Adipocyte (in vitro differentiated cells): Measurements from ENCODE around the gene ZNF227.
"Not testable (repeated sequence)": the region's sequence is repeated elsewhere in the genome, so short reads cannot be mapped to it uniquely, and the experiment has no call there.

ENCODE experiments used
- DNase-seq: peaks from one replicate; pipeline ENCODE4 v3.0.0-alpha.2; 2015; ENCODE audit warnings: low read depth
- H3K27me3 ChIP-seq: replicated peaks from 2 replicates; pipeline ENCODE4 v1.7.0; 2013; ENCODE audit warnings: mild to moderate bottlenecking, low read length, moderate library complexity; ENCODE audit not compliant: control insufficient read depth, insufficient read depth
- H3K36me3 ChIP-seq: 2 replicates; pipeline ENCODE4 v1.7.0; 2013; ENCODE audit warnings: low read length, mild to moderate bottlenecking, moderate library complexity; ENCODE audit not compliant: control insufficient read depth, insufficient read depth, severe bottlenecking
- H3K4me1 ChIP-seq: 2 replicates; pipeline ENCODE4 v1.7.0; 2013; ENCODE audit warnings: mild to moderate bottlenecking, low read length, moderate library complexity; ENCODE audit not compliant: control insufficient read depth, insufficient read depth
- H3K4me3 ChIP-seq: 2 replicates; pipeline ENCODE4 v1.7.0; 2013; ENCODE audit warnings: mild to moderate bottlenecking, low read length, moderate library complexity
- H3K9ac ChIP-seq: 2 replicates; pipeline ENCODE4 v1.7.0; 2013; ENCODE audit warnings: mild to moderate bottlenecking, low read length, moderate library complexity
- H3K9me3 ChIP-seq: 2 replicates; pipeline ENCODE4 v1.7.0; 2013; ENCODE audit warnings: mild to moderate bottlenecking, low read length, moderate library complexity; ENCODE audit not compliant: control insufficient read depth

The ZNF227 gene

DNA sequence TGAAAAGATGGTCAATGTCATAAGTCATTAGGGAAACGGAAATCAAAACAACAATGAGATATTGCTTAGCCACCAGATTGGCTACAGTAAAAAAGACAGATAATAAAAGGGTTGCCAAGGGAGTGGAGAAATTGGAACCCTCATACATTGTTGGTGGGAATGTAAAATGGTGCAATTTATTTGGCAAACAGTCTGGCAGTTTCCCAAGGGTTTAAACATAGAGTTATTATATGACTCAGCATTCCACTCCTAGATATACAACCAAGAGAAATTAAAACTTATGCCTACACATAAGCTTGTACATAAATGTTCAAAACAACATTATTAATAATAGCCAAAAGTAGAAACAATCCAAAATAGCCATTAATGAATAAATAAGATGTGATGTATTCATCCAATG, 9.9 kb upstream of the ZNF227 start:
- Histone ChIP-seq H3K9ac (no peak overlapping the region), H3K36me3 (no peaks in the 10 kb centered on the region), H3K9me3 (no peaks in the 10 kb centered on the region), H3K4me3 (no peak overlapping the region), H3K27me3 (no peaks in the 10 kb centered on the region), H3K4me1 (peaks cover 8% of the 10 kb centered on the region)
- peak; percentile 64 for DNase-seq

- DNase-seq, result no peak
- no peaks in the 10 kb centered on the region for H3K27me3 ChIP-seq
- no peaks in the 10 kb centered on the region for H3K36me3 ChIP-seq
- H3K4me3 ChIP-seq, result no peak overlapping the region
- no peaks in the 10 kb centered on the region for H3K9me3 ChIP-seq
- peaks cover 8% of the 10 kb centered on the region for H3K4me1 ChIP-seq
- H3K9ac ChIP-seq, result no peak overlapping the region
These were observed 9.4 kb upstream of the ZNF227 start for GRCh38 chr19:44202974-44203373.

DNA sequence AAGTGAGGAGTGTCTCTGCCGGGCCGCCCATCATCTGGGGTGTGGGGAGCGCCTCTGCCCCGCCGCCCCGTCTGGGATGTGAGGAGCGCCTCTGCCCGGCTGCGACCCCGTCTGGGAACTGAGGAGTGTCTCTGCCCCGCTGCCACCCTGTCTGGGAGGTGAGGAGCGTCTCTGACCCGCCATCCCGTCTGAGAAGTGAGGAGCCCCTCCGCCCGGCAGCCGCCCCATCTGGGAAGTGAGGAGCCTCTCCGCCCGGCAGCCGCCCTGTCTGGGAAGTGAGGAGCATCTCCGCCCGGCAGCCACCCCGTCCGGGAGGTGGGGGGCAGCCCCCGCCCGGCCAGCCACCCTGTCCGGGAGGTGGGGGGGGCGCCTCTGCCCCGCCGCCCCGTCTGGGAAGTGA, 8.5 kb upstream of the ZNF227 start:
- not testable (repeated sequence) for H3K9ac ChIP-seq, H3K9me3 ChIP-seq, H3K27me3 ChIP-seq, DNase-seq, H3K4me3 ChIP-seq, H3K36me3 ChIP-seq
- peaks cover 15% of the 10 kb centered on the region for H3K4me1 ChIP-seq

- no peaks in the 10 kb centered on the region for H3K9me3 ChIP-seq
- no peak for DNase-seq
- H3K36me3 ChIP-seq, result no peaks in the 10 kb centered on the region
- no peak overlapping the region for H3K4me3 ChIP-seq
- H3K9ac ChIP-seq, result no peak overlapping the region
- H3K4me1 ChIP-seq, result peaks cover 15% of the 10 kb centered on the region
- no peaks in the 10 kb centered on the region for H3K27me3 ChIP-seq
These were observed 7.6 kb upstream of the ZNF227 start for GRCh38 chr19:44204772-44205171.

DNA sequence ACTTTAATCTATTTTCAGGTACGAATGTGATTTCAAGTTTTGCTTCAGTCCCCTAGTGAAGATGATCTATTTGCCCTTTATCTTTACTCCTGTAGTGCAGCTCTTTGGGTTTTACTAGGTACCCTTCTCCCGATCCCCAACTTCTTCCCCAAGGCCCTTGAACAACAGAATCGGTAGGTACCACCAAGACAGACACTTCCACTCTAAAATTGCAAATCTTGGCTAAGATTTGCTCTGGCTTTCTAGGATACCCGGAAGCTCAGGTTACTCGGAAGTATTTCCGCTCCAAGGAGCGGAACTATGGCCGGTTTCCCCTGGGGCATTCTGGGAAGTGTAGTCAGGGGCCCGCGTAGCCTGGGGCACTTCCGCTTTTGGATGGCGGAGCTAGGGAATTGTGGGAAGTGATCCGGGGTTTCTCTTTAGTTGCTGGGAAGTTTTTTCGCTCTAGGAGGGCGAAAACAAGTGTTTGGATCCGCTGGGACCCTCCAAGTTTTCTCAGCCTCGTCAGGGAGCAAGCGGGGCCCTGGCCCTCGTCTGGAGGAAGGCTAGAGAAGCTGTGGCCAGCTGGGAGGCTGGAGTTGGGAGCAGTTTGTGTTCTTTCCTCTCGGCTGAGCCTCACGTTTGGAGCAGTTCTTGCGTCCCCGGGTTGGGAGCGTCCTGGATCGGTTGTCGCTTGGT, 5.1 kb upstream of the ZNF227 start:
- H3K27me3 ChIP-seq, result no peaks in the 10 kb centered on the region
- peak overlapping the region; percentile 93 for H3K9ac ChIP-seq
- peak overlapping the region; percentile 89 for H3K4me3 ChIP-seq
- no peaks in the 10 kb centered on the region for H3K9me3 ChIP-seq
- peak; percentile 97 for DNase-seq
- H3K36me3 ChIP-seq, result no peaks in the 10 kb centered on the region
- peaks cover 14% of the 10 kb centered on the region for H3K4me1 ChIP-seq

DNA sequence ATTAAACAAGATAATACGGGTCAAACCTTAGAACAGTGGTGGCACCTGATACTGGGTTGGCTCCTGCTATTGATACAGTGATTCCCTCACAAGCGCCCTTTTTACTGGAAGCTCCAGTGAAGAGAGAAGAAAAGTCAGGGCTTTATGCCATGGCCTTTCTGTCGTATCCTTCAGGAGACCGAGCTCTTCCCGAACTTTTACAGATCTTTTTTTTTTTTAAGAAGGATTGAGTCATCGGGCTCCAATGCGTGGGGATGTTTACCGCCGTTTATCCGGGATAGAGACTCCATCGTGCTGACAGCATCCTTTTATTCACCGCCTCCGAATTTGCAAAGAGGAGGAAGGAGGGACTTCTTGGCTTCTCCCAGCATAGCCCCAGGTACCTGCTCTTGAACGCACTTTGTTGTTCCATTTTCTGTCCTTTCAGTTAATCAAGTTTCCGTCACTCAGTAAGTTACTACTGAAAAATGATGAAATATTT, 574 bp downstream of the ZNF227 start:
- Histone ChIP-seq H3K36me3 (peaks cover 14% of the 10 kb centered on the region), H3K4me1 (peaks cover 13% of the 10 kb centered on the region), H3K27me3 (no peaks in the 10 kb centered on the region), H3K9me3 (no peaks in the 10 kb centered on the region), H3K9ac (peak overlapping the region; percentile 94), H3K4me3 (peak overlapping the region; percentile 100)
- DNase-seq, result peak; percentile 53

- H3K4me1 ChIP-seq, H3K27me3 ChIP-seq, H3K9me3 ChIP-seq, H3K9ac ChIP-seq, DNase-seq, H3K4me3 ChIP-seq: not testable (repeated sequence)
- peaks cover 27% of the 10 kb centered on the region for H3K36me3 ChIP-seq
These were observed 7.6 kb downstream of the ZNF227 start for GRCh38 chr19:44219926-44220325.

- not testable (repeated sequence) for H3K27me3 ChIP-seq, H3K4me3 ChIP-seq, H3K9me3 ChIP-seq, H3K9ac ChIP-seq, H3K4me1 ChIP-seq, DNase-seq
- peaks cover 27% of the 10 kb centered on the region for H3K36me3 ChIP-seq
These were observed 8.4 kb downstream of the ZNF227 start for GRCh38 chr19:44220761-44221160.

DNA sequence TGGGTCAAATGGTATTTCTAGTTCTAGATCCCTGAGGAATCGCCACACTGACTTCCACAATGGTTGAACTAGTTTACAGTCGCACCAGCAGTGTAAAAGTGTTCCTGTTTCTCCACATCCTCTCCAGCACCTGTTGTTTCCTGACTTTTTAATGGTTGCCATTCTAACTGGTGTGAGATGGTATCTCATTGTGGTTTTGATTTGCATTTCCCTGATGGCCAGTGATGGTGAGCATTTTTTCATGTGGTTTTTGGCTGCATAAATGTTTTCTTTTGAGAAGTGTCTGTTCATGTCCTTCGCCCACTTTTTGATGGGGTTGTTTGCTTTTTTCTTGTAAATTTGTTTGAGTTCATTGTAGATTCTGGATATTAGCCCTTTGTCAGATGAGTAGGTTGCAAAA, 9.0 kb downstream of the ZNF227 start:
- H3K9ac ChIP-seq, H3K4me1 ChIP-seq, H3K27me3 ChIP-seq, DNase-seq, H3K4me3 ChIP-seq, H3K9me3 ChIP-seq: not testable (repeated sequence)
- peaks cover 27% of the 10 kb centered on the region for H3K36me3 ChIP-seq

DNA sequence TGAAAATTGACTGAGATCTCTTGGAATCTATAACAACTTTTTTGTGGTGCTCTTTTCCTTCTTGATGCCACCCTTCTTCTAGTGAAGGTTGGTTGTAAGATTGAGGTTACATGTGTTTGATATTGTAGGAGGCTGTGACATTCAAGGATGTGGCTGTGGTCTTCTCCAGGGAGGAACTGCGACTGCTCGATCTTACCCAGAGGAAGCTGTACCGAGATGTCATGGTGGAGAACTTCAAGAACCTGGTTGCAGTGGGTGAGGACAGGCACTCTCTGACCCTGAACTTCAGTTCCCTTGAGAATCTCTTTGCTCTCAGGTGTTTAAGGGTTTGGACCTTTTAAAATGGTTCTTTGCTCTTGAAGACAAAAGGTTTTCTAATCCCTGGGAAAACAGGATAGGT, 16.0 kb downstream of the ZNF227 start:
- Histone ChIP-seq H3K4me3 (no peak overlapping the region), H3K36me3 (peaks cover 54% of the 10 kb centered on the region), H3K27me3 (no peaks in the 10 kb centered on the region), H3K9me3 (peaks cover 6% of the 10 kb centered on the region), H3K4me1 (no peaks in the 10 kb centered on the region), H3K9ac (no peak overlapping the region)
- DNase-seq, result no peak

DNA sequence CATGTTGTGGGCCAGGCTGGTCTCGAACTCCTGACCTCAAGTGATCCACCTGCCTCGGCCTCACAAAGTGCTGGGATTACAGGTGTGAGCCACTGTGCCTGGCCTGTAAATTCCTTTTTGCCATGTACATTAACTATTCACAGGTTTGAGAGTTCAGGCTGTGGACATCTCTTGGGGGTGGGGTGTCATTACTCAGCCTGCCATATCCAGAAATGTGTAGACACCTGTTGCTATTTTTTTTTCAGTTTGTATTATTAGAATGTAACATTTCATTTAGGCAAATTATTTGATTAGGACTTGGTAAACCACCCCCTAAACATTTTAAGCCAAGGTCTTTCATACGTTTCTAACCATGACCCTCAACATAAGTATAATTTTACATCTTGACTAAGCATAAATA, 20.5 kb downstream of the ZNF227 start:
- no peak overlapping the region for H3K9ac ChIP-seq
- peaks cover 87% of the 10 kb centered on the region for H3K36me3 ChIP-seq
- peaks cover 38% of the 10 kb centered on the region for H3K9me3 ChIP-seq

GRCh38 chr19:44236384-44236783, 24.1 kb downstream of the ZNF227 start:
- H3K9me3 ChIP-seq, result peaks cover 32% of the 10 kb centered on the region
- peak overlapping the region; percentile 10 for H3K4me3 ChIP-seq
- no peak overlapping the region for H3K9ac ChIP-seq
- H3K36me3 ChIP-seq, result peaks cover 59% of the 10 kb centered on the region
- H3K27me3 ChIP-seq, result no peaks in the 10 kb centered on the region
- H3K4me1 ChIP-seq, result no peaks in the 10 kb centered on the region
- no peak for DNase-seq

More for the DNA sequence above, 20.5 kb downstream of the ZNF227 start:
- no peaks in the 10 kb centered on the region for H3K27me3 ChIP-seq
- no peaks in the 10 kb centered on the region for H3K4me1 ChIP-seq
- no peak overlapping the region for H3K4me3 ChIP-seq
- DNase-seq, result no peak
